WTC11 (cell line): ENCODE data around the gene PROM2. TPM values are rescaled to one million over a fixed set of nuclear protein-coding genes. Genes with fewer than 3 reads are reported as not detected.

Experiments
- ATAC-seq: fragments of 200-7000 bp; cut with Tn5 transposase; 2 replicates; pipeline ENCODE4 v1.10.0; 2021; ENCODE audit warnings: mild to moderate bottlenecking, moderate library complexity
- CTCF ChIA-PET: fragments of 300-600 bp; sonication (Branson Sonifier 250); formaldehyde crosslinking; loops from one replicate; lab custom pipeline; 2021; ENCODE audit warnings: antibody characterized with exemption; lab: Charles Lee
- POLR2A ChIA-PET: fragments of 350-600 bp; sonication (Branson Sonifier 250); formaldehyde crosslinking; loops from one replicate; lab custom pipeline; 2021; ENCODE audit warnings: antibody characterized with exemption; lab: Charles Lee
- DNase-seq: peaks from one replicate; pipeline ENCODE4 v3.0.0; 2021; ENCODE audit warnings: low spot score
- H3K27ac Mint-ChIP-seq: 2 replicates; pipeline ENCODE4 v1.8.0; 2021; ENCODE audit warnings: mixed read lengths
- H3K27me3 Mint-ChIP-seq: 2 replicates; pipeline ENCODE4 v1.8.0; 2021; ENCODE audit warnings: low read depth, mild to moderate bottlenecking, moderate library complexity, mixed read lengths
- H3K36me3 Mint-ChIP-seq: 2 replicates; pipeline ENCODE4 v1.8.0; 2021; ENCODE audit warnings: mixed read lengths
- H3K4me1 Mint-ChIP-seq: 2 replicates; pipeline ENCODE4 v1.8.0; 2022; ENCODE audit warnings: mixed read lengths
- H3K4me3 Mint-ChIP-seq: 2 replicates; pipeline ENCODE4 v1.8.0; 2021; ENCODE audit warnings: mild to moderate bottlenecking, moderate library complexity, mixed read lengths
- H3K9me3 Mint-ChIP-seq: 2 replicates; pipeline ENCODE4 v1.8.0; 2021; ENCODE audit warnings: mixed read lengths
- CREM ChIP-seq: sonication (generic); formaldehyde crosslinking; IDR thresholded peaks from 2 replicates; pipeline ENCODE4 v1.8.1; 2022; ENCODE audit warnings: mild to moderate bottlenecking, missing genetic modification reagents, moderate library complexity
- GABPB1 ChIP-seq: sonication (generic); formaldehyde crosslinking; IDR thresholded peaks from 2 replicates; pipeline ENCODE4 v1.8.1; 2023; ENCODE audit warnings: mild to moderate bottlenecking, missing genetic modification reagents
- NR1H2 ChIP-seq: sonication (generic); formaldehyde crosslinking; IDR thresholded peaks from 2 replicates; pipeline ENCODE4 v1.9.0; 2021; ENCODE audit warnings: mild to moderate bottlenecking, moderate library complexity, missing genetic modification reagents
- NR3C1 ChIP-seq: sonication (generic); formaldehyde crosslinking; conservative IDR thresholded peaks from 2 replicates; pipeline ENCODE4 v1.8.1; 2023; ENCODE audit warnings: low read depth, mild to moderate bottlenecking, missing genetic modification reagents
- PRRX2 ChIP-seq: fragments of 250-450 bp; sonication (Bioruptor Pico); IDR thresholded peaks from 2 replicates; pipeline ENCODE4 v1.8.0; 2021; ENCODE audit warnings: mild to moderate bottlenecking
- TEAD1 ChIP-seq: sonication (generic); formaldehyde crosslinking; IDR thresholded peaks from 2 replicates; pipeline ENCODE4 v1.8.0; 2022; ENCODE audit warnings: mild to moderate bottlenecking, missing genetic modification reagents
- ZBTB21 ChIP-seq: sonication (generic); formaldehyde crosslinking; IDR thresholded peaks from 2 replicates; pipeline ENCODE4 v1.8.1; 2023; ENCODE audit warnings: mild to moderate bottlenecking, missing genetic modification reagents, borderline replicate concordance
- ZNF219 ChIP-seq: sonication (generic); formaldehyde crosslinking; IDR thresholded peaks from 2 replicates; pipeline ENCODE4 v1.8.0; 2023; ENCODE audit warnings: missing genetic modification reagents, mild to moderate bottlenecking, borderline replicate concordance
- ZNF317 ChIP-seq: sonication (generic); formaldehyde crosslinking; IDR thresholded peaks from 2 replicates; pipeline ENCODE4 v1.8.1; 2023; ENCODE audit warnings: low read depth, mild to moderate bottlenecking, moderate library complexity, missing genetic modification reagents, borderline replicate concordance
- ZNF396 ChIP-seq: fragments of 250-450 bp; sonication (Bioruptor Pico); IDR thresholded peaks from 2 replicates; pipeline ENCODE4 v1.8.0; 2021; ENCODE audit warnings: mild to moderate bottlenecking, moderate library complexity, borderline replicate concordance
- total RNA-seq: library from RNA; stranded (reverse); gene quantifications from 3 replicates; pipeline ENCODE4 v1.2.3, GENCODE V29; 2021
- TF ChIP-seq, protein P1 (sequence below): sonication (generic); formaldehyde crosslinking; IDR thresholded peaks from 2 replicates; pipeline ENCODE4 v1.8.0; 2023; ENCODE audit warnings: missing genetic modification reagents, mild to moderate bottlenecking, borderline replicate concordance
- TF ChIP-seq, protein P2 (sequence below): fragments of 200-600 bp; IDR thresholded peaks from 2 replicates; pipeline ENCODE4 v1.8.0; 2022; ENCODE audit warnings: antibody characterized with exemption
- TF ChIP-seq, protein P3 (sequence below): sonication (generic); formaldehyde crosslinking; IDR thresholded peaks from 2 replicates; pipeline ENCODE4 v1.8.0; 2022; ENCODE audit warnings: mild to moderate bottlenecking, missing genetic modification reagents
- TF ChIP-seq, protein P4 (sequence below): fragments of 250-450 bp; sonication (Bioruptor Pico); IDR thresholded peaks from 2 replicates; pipeline ENCODE4 v1.9.0; 2021; ENCODE audit warnings: mild to moderate bottlenecking
- TF ChIP-seq, protein P5 (sequence below): sonication (generic); formaldehyde crosslinking; IDR thresholded peaks from 2 replicates; pipeline ENCODE4 v1.8.0; 2022; ENCODE audit warnings: mild to moderate bottlenecking, missing genetic modification reagents
- TF ChIP-seq, protein P6 (sequence below): fragments of 250-450 bp; sonication (Bioruptor Pico); IDR thresholded peaks from 2 replicates; pipeline ENCODE4 v1.9.0; 2021; ENCODE audit warnings: mild to moderate bottlenecking
- TF ChIP-seq, protein P7 (sequence below): fragments of 250-450 bp; sonication (Bioruptor Pico); IDR thresholded peaks from 2 replicates; pipeline ENCODE4 v2.1.2; 2022; ENCODE audit warnings: mild to moderate bottlenecking, moderate library complexity
- TF ChIP-seq, protein P8 (sequence below): sonication (generic); formaldehyde crosslinking; IDR thresholded peaks from 2 replicates; pipeline ENCODE4 v1.8.1; 2023; ENCODE audit warnings: mild to moderate bottlenecking, missing genetic modification reagents, borderline replicate concordance
- TF ChIP-seq, protein P9 (sequence below): sonication (generic); formaldehyde crosslinking; conservative IDR thresholded peaks from 2 replicates; pipeline ENCODE4 v1.8.1; 2023; ENCODE audit warnings: mild to moderate bottlenecking, low read depth, missing genetic modification reagents, moderate library complexity

Gene PROM2
- total RNA-seq, 1 experiment from 2014 or later, result 8.3 TPM

DNA sequence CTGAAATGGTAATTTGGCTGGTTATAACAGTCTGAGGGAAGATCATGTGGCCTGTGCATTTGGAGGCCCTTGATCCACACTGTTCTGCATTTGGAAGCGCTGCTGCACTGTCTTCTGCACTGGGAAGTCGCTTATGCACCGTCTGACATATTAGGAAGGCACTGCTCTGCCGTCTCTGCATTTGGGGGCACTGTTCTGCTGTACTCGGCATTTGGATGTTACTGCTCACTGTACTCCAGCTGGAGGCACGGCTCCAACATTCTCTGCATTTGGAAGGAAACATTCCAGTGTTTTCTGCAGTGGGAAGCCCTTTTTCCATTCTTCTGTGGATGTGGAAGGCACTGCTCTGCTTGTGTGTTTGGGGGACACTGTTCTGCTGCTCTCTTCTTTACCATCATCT is 9.6 kb upstream of the PROM2 start:
- DNase-seq, result no peak
- H3K27ac Mint-ChIP-seq, result no peak overlapping the region
- H3K9me3 Mint-ChIP-seq, result no peaks in the 10 kb centered on the region
- ChIA-PET CTCF (interaction anchor here (2.7 kb wide), 1 partner anchor 33 kb away, joined by 7 read pairs; no protein-coding TSS in a partner anchor), POLR2A (no interaction called here)
- peaks cover 14% of the 10 kb centered on the region for H3K4me1 Mint-ChIP-seq
- H3K36me3 Mint-ChIP-seq, result no peaks in the 10 kb centered on the region
- no peak for ATAC-seq
- H3K4me3 Mint-ChIP-seq, result no peak overlapping the region
- H3K27me3 Mint-ChIP-seq, result no peaks in the 10 kb centered on the region
- TF ChIP-seq NR3C1 (CRISPR knock-in tag), result no peak
- TF ChIP-seq, protein P1, sequence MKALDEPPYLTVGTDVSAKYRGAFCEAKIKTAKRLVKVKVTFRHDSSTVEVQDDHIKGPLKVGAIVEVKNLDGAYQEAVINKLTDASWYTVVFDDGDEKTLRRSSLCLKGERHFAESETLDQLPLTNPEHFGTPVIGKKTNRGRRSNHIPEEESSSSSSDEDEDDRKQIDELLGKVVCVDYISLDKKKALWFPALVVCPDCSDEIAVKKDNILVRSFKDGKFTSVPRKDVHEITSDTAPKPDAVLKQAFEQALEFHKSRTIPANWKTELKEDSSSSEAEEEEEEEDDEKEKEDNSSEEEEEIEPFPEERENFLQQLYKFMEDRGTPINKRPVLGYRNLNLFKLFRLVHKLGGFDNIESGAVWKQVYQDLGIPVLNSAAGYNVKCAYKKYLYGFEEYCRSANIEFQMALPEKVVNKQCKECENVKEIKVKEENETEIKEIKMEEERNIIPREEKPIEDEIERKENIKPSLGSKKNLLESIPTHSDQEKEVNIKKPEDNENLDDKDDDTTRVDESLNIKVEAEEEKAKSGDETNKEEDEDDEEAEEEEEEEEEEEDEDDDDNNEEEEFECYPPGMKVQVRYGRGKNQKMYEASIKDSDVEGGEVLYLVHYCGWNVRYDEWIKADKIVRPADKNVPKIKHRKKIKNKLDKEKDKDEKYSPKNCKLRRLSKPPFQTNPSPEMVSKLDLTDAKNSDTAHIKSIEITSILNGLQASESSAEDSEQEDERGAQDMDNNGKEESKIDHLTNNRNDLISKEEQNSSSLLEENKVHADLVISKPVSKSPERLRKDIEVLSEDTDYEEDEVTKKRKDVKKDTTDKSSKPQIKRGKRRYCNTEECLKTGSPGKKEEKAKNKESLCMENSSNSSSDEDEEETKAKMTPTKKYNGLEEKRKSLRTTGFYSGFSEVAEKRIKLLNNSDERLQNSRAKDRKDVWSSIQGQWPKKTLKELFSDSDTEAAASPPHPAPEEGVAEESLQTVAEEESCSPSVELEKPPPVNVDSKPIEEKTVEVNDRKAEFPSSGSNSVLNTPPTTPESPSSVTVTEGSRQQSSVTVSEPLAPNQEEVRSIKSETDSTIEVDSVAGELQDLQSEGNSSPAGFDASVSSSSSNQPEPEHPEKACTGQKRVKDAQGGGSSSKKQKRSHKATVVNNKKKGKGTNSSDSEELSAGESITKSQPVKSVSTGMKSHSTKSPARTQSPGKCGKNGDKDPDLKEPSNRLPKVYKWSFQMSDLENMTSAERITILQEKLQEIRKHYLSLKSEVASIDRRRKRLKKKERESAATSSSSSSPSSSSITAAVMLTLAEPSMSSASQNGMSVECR, result no peak
- TF ChIP-seq GABPB1 (CRISPR knock-in tag), result no peak
- no peak for TF ChIP-seq NR1H2 (CRISPR knock-in tag)
- TF ChIP-seq, protein P2, sequence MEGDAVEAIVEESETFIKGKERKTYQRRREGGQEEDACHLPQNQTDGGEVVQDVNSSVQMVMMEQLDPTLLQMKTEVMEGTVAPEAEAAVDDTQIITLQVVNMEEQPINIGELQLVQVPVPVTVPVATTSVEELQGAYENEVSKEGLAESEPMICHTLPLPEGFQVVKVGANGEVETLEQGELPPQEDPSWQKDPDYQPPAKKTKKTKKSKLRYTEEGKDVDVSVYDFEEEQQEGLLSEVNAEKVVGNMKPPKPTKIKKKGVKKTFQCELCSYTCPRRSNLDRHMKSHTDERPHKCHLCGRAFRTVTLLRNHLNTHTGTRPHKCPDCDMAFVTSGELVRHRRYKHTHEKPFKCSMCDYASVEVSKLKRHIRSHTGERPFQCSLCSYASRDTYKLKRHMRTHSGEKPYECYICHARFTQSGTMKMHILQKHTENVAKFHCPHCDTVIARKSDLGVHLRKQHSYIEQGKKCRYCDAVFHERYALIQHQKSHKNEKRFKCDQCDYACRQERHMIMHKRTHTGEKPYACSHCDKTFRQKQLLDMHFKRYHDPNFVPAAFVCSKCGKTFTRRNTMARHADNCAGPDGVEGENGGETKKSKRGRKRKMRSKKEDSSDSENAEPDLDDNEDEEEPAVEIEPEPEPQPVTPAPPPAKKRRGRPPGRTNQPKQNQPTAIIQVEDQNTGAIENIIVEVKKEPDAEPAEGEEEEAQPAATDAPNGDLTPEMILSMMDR, result no peak
- TF ChIP-seq, protein P3, sequence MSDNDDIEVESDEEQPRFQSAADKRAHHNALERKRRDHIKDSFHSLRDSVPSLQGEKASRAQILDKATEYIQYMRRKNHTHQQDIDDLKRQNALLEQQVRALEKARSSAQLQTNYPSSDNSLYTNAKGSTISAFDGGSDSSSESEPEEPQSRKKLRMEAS (CRISPR knock-in tag), result no peak
- TF ChIP-seq, protein P4, sequence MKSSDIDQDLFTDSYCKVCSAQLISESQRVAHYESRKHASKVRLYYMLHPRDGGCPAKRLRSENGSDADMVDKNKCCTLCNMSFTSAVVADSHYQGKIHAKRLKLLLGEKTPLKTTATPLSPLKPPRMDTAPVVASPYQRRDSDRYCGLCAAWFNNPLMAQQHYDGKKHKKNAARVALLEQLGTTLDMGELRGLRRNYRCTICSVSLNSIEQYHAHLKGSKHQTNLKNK (CRISPR knock-in tag), result no peak
- TF ChIP-seq, protein P5, sequence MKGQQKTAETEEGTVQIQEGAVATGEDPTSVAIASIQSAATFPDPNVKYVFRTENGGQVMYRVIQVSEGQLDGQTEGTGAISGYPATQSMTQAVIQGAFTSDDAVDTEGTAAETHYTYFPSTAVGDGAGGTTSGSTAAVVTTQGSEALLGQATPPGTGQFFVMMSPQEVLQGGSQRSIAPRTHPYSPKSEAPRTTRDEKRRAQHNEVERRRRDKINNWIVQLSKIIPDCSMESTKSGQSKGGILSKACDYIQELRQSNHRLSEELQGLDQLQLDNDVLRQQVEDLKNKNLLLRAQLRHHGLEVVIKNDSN (CRISPR knock-in tag), result no peak
- TF ChIP-seq CREM, result no peak
- no peak for TF ChIP-seq ZNF317 (CRISPR knock-in tag)
- TF ChIP-seq ZNF396 (CRISPR knock-in tag), result no peak
- TF ChIP-seq, protein P6, sequence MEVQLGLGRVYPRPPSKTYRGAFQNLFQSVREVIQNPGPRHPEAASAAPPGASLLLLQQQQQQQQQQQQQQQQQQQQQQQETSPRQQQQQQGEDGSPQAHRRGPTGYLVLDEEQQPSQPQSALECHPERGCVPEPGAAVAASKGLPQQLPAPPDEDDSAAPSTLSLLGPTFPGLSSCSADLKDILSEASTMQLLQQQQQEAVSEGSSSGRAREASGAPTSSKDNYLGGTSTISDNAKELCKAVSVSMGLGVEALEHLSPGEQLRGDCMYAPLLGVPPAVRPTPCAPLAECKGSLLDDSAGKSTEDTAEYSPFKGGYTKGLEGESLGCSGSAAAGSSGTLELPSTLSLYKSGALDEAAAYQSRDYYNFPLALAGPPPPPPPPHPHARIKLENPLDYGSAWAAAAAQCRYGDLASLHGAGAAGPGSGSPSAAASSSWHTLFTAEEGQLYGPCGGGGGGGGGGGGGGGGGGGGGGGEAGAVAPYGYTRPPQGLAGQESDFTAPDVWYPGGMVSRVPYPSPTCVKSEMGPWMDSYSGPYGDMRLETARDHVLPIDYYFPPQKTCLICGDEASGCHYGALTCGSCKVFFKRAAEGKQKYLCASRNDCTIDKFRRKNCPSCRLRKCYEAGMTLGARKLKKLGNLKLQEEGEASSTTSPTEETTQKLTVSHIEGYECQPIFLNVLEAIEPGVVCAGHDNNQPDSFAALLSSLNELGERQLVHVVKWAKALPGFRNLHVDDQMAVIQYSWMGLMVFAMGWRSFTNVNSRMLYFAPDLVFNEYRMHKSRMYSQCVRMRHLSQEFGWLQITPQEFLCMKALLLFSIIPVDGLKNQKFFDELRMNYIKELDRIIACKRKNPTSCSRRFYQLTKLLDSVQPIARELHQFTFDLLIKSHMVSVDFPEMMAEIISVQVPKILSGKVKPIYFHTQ (CRISPR knock-in tag), result no peak
- TF ChIP-seq, protein P7, sequence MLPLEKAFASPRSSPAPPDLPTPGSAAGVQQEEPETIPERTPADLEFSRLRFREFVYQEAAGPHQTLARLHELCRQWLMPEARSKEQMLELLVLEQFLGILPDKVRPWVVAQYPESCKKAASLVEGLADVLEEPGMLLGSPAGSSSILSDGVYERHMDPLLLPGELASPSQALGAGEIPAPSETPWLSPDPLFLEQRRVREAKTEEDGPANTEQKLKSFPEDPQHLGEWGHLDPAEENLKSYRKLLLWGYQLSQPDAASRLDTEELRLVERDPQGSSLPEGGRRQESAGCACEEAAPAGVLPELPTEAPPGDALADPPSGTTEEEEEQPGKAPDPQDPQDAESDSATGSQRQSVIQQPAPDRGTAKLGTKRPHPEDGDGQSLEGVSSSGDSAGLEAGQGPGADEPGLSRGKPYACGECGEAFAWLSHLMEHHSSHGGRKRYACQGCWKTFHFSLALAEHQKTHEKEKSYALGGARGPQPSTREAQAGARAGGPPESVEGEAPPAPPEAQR (CRISPR knock-in tag), result no peak
- TF ChIP-seq, protein P8, sequence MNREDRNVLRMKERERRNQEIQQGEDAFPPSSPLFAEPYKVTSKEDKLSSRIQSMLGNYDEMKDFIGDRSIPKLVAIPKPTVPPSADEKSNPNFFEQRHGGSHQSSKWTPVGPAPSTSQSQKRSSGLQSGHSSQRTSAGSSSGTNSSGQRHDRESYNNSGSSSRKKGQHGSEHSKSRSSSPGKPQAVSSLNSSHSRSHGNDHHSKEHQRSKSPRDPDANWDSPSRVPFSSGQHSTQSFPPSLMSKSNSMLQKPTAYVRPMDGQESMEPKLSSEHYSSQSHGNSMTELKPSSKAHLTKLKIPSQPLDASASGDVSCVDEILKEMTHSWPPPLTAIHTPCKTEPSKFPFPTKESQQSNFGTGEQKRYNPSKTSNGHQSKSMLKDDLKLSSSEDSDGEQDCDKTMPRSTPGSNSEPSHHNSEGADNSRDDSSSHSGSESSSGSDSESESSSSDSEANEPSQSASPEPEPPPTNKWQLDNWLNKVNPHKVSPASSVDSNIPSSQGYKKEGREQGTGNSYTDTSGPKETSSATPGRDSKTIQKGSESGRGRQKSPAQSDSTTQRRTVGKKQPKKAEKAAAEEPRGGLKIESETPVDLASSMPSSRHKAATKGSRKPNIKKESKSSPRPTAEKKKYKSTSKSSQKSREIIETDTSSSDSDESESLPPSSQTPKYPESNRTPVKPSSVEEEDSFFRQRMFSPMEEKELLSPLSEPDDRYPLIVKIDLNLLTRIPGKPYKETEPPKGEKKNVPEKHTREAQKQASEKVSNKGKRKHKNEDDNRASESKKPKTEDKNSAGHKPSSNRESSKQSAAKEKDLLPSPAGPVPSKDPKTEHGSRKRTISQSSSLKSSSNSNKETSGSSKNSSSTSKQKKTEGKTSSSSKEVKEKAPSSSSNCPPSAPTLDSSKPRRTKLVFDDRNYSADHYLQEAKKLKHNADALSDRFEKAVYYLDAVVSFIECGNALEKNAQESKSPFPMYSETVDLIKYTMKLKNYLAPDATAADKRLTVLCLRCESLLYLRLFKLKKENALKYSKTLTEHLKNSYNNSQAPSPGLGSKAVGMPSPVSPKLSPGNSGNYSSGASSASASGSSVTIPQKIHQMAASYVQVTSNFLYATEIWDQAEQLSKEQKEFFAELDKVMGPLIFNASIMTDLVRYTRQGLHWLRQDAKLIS (CRISPR knock-in tag), result no peak
- no peak for TF ChIP-seq PRRX2 (CRISPR knock-in tag)
- no peak for TF ChIP-seq ZBTB21
- TF ChIP-seq, protein P9, sequence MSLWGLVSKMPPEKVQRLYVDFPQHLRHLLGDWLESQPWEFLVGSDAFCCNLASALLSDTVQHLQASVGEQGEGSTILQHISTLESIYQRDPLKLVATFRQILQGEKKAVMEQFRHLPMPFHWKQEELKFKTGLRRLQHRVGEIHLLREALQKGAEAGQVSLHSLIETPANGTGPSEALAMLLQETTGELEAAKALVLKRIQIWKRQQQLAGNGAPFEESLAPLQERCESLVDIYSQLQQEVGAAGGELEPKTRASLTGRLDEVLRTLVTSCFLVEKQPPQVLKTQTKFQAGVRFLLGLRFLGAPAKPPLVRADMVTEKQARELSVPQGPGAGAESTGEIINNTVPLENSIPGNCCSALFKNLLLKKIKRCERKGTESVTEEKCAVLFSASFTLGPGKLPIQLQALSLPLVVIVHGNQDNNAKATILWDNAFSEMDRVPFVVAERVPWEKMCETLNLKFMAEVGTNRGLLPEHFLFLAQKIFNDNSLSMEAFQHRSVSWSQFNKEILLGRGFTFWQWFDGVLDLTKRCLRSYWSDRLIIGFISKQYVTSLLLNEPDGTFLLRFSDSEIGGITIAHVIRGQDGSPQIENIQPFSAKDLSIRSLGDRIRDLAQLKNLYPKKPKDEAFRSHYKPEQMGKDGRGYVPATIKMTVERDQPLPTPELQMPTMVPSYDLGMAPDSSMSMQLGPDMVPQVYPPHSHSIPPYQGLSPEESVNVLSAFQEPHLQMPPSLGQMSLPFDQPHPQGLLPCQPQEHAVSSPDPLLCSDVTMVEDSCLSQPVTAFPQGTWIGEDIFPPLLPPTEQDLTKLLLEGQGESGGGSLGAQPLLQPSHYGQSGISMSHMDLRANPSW, result no peak
- no peak for TF ChIP-seq TEAD1
- TF ChIP-seq ZNF219 (CRISPR knock-in tag), result no peak
